Uterus (tissue), 4 donors: ENCODE results near the gene HSPA12A. TPM values are rescaled to one million over a fixed set of nuclear protein-coding genes. Genes with fewer than 3 reads are reported as not detected.

Experiments used
- DNase-seq, 2 donors: peaks; one replicate each; pipeline ENCODE4 v3.0.0-alpha.2; 2019 to 2020
- H3K27ac ChIP-seq, 2 donors: fragments of 200-600 bp; sonication (generic); 1 replicate in 1 of 2; 2 replicates in 1 of 2; pipeline ENCODE4 v1.5.1; 2016 to 2018
- H3K27me3 ChIP-seq, 2 donors: fragments of 200-600 bp; sonication (generic); one replicate each; pipeline ENCODE4 v1.5.1; 2018 to 2019; ENCODE audit warnings: control low read depth in 1 of 2
- H3K36me3 ChIP-seq, 2 donors: fragments of 200-600 bp; sonication (generic); one replicate each; pipeline ENCODE4 v1.5.1; 2019; ENCODE audit warnings: control low read depth in 1 of 2
- H3K4me1 ChIP-seq, 2 donors: fragments of 200-600 bp; sonication (generic); one replicate each; pipeline ENCODE4 v1.5.1; 2018 to 2019; ENCODE audit warnings: control low read depth in 1 of 2
- H3K4me3 ChIP-seq, 2 donors: fragments of 200-600 bp; sonication (generic); 1 replicate in 1 of 2; 2 replicates in 1 of 2; pipeline ENCODE4 v1.5.1; 2018 to 2019; ENCODE audit warnings: mild to moderate bottlenecking in 1 of 2
- H3K9me3 ChIP-seq, 2 donors: fragments of 200-600 bp; sonication (generic); one replicate each; pipeline ENCODE4 v1.5.1; 2019; ENCODE audit warnings: control low read depth in 1 of 2
- POLR2A ChIP-seq, 2 donors: fragments of 450-650 bp; IDR thresholded peaks; one replicate each; pipeline ENCODE4 v1.6.1; 2016; ENCODE audit warnings: antibody characterized with exemption in 2 of 2, mild to moderate bottlenecking in 1 of 2, moderate library complexity in 1 of 2
- intact Hi-C: fragments of 100-400 bp; cut with DNase I; formaldehyde crosslinking; loops from one replicate; pipeline ENCODE4 v1.15.1; 2023; ENCODE audit warnings: low total_unique reads
- total RNA-seq, 4 donors: library from RNA; depleted of rRNA in 3 of 4; stranded (reverse); fragments of >200 nt in 3 of 4; gene quantifications; one replicate each; pipeline versions ENCODE4 v1.1.0 to v1.2.4, GENCODE V29; 2014 to 2023
- TF ChIP-seq, protein P1 (sequence below), 4 experiments: fragments of 200-600 bp in 2 of 4; fragments of 450-650 bp in 2 of 4; sonication (generic) in 2 of 4; IDR thresholded peaks; one replicate each; pipeline ENCODE4 v1.5.1; 2016 to 2019; ENCODE audit warnings: antibody characterized with exemption in 4 of 4, mild to moderate bottlenecking in 2 of 4, moderate library complexity in 1 of 4
- donor health status: DM: yes; HTN: yes; CAD: no.

The HSPA12A gene
- total RNA-seq, 4 donors from 2014 or later, result 4.9 to 32.0 (median 16.0) TPM

DNA sequence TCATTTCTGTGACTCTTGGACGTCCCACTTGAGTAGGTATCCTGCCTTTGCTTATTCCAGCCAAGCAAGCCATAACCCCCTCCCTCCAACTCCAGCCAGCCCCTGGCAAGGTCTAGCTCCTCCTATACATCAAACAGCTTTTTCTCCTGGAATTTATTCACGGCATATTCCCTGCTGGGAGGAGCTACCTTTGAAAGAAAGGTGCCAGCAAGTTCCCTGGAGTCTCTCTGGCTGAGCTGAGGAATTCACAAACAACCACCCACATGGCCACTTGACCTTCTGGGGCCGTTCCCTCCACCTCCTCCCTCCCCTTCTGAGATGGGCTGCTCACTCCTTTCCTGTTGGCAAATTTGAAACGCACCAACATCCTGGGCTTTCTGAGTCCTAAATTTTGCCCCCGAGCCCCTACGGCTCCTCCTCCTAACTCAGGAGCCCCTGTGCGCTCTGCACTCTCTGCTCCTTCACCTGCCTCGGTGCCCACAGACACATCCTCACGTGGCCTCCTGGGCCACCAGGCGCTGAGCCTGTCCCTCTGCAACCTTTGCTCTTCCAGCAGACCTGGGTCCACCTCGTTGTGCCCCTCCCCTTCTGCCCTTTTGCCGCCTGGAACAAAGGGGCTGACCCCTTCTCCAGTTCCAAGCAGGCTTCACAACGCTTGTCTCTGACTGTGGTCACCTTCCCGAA lies 48.0 kb downstream of the HSPA12A start:
- H3K27me3 ChIP-seq, result no peaks in the 10 kb centered on the region
- no peak overlapping the region for H3K27ac ChIP-seq
- H3K36me3 ChIP-seq, result no peaks in the 10 kb centered on the region
- intact Hi-C loops, result no loop called here
- no peaks in the 10 kb centered on the region for H3K9me3 ChIP-seq
- no peak for DNase-seq
- no peak for TF ChIP-seq POLR2A (IDR thresholded peaks at IDR 0.05)
- TF ChIP-seq, protein P1, sequence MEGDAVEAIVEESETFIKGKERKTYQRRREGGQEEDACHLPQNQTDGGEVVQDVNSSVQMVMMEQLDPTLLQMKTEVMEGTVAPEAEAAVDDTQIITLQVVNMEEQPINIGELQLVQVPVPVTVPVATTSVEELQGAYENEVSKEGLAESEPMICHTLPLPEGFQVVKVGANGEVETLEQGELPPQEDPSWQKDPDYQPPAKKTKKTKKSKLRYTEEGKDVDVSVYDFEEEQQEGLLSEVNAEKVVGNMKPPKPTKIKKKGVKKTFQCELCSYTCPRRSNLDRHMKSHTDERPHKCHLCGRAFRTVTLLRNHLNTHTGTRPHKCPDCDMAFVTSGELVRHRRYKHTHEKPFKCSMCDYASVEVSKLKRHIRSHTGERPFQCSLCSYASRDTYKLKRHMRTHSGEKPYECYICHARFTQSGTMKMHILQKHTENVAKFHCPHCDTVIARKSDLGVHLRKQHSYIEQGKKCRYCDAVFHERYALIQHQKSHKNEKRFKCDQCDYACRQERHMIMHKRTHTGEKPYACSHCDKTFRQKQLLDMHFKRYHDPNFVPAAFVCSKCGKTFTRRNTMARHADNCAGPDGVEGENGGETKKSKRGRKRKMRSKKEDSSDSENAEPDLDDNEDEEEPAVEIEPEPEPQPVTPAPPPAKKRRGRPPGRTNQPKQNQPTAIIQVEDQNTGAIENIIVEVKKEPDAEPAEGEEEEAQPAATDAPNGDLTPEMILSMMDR (IDR thresholded peaks at IDR 0.05), result no peak
- H3K4me3 ChIP-seq, result no peak overlapping the region
- peaks cover 3 to 9% of the 10 kb centered on the region in 2 donors for H3K4me1 ChIP-seq

DNA sequence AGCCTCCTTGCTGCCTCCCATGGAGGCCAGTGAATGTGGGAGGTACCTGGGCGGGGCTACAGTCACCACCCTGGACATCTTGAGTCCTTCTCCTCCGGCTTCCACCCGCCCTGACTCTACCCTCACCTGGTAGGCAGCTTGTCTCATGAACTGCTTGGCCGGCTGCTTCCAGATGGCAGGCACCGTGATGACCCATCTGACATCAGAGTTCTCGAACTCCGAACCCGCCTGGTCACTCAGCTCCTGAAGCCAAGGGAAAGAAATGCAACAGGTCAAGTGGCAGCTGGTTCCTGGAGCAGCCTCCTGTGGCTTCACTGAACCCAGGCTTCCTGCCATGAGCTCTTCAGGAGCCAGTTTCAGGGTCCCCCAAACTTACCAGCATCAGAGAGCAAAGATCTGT lies 50.1 kb downstream of the HSPA12A start:
- H3K4me3 ChIP-seq, result no peak overlapping the region
- H3K27ac ChIP-seq, result peak overlapping the region in 1 of 2 donors; percentile 61
- TF ChIP-seq, protein P1 (IDR thresholded peaks at IDR 0.05), result no peak
- no peak for TF ChIP-seq POLR2A (IDR thresholded peaks at IDR 0.05)
- H3K36me3 ChIP-seq, result no peaks in the 10 kb centered on the region
- H3K9me3 ChIP-seq, result no peaks in the 10 kb centered on the region
- no peaks in the 10 kb centered on the region for H3K27me3 ChIP-seq
- intact Hi-C loops, result no loop called here
- no peak for DNase-seq
- H3K4me1 ChIP-seq, result peaks cover 3 to 14% of the 10 kb centered on the region in 2 donors

DNA sequence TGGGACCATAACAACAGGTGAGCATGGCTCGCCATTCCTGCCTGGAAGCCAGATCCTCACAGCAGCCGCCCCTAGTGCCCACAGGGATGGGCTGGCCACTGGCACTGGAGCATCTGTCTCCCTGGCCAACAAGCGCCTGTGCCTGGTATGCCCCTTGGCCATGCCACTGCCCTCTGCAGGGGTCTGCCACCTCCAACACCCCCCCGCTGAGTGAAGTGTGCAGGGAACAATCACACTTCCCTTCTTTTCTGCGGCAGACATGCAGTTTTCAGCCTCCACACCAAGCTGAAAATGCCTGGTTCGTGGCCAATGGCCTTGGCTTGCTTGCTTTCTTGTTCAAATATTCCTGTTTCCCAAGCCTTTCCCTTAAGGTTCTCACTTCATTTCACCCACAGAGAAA lies 50.7 kb downstream of the HSPA12A start:
- Histone ChIP-seq H3K9me3 (no peaks in the 10 kb centered on the region), H3K27me3 (no peaks in the 10 kb centered on the region), H3K4me3 (no peak overlapping the region), H3K36me3 (no peaks in the 10 kb centered on the region), H3K27ac (peak overlapping the region in 1 of 2 donors; percentile 61), H3K4me1 (peaks cover 3 to 14% of the 10 kb centered on the region in 2 donors)
- peak; percentile 39 to 70 for DNase-seq
- intact Hi-C loops, result no loop called here
- TF ChIP-seq, protein P1 (IDR thresholded peaks at IDR 0.05), result no peak
- no peak for TF ChIP-seq POLR2A (IDR thresholded peaks at IDR 0.05)

DNA sequence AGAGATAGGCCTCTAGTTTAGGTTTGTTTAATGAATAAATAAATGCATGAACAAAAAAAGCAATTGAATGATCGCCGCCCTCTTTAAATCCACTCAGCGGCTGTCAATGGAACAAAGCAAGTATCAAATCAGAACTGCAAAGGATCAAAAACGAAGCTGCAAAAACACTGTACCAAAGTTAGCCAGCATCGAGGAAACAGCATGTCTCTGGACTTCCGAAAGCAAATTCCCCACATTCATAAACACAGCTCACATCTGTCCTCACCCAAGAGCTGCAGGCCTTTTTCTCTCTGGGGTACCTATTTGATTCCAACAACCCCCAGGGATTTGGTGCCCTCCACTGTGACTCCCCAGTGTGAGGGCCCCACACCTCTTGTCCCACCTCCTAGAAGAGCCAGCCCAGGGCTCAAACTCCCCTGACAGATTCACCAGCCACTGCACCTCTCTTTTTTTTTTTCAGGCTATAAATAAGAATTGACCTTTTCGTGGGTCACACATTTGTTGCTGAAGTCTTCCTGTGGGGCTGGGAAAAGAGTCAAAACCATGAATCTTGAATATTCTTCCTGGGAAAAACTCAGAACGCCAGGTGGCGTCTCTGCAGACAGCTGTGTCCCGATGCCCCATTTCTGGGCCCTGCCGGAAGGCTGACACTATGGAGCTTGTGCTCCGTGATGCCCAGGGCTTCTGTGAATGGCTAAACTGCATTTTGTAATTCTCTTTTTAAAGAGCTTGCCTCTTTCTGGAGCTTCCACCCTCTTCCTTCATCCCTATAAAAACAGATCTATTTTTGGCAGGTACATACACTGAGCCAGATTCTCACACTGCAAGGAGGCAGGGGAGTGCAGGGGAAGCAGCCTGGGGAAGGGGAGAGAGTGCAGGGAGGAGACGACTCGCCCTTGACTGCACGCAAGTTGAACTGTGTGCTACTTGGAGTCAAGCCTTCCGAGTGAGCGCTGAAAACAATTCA lies 51.7 kb downstream of the HSPA12A start:
- Histone ChIP-seq H3K27me3 (no peaks in the 10 kb centered on the region), H3K36me3 (no peaks in the 10 kb centered on the region), H3K9me3 (no peaks in the 10 kb centered on the region), H3K4me1 (peaks cover 3 to 14% of the 10 kb centered on the region in 2 donors), H3K4me3 (no peak overlapping the region), H3K27ac (peak overlapping the region; percentile 13 to 61)
- TF ChIP-seq POLR2A (IDR thresholded peaks at IDR 0.05), result no peak
- TF ChIP-seq, protein P1 (IDR thresholded peaks at IDR 0.05), result peak; percentile 43 to 58 (median 55)
- intact Hi-C loops, result no loop called here
- DNase-seq, result peak; percentile 53 to 57
